Measurements from ENCODE around the gene AIG1. TPM values are rescaled to one million over a fixed set of nuclear protein-coding genes. Genes with fewer than 3 reads are reported as not detected.

Gene AIG1
- total RNA-seq, 1 donor from 2014 or later: 35.2 TPM

DNA sequence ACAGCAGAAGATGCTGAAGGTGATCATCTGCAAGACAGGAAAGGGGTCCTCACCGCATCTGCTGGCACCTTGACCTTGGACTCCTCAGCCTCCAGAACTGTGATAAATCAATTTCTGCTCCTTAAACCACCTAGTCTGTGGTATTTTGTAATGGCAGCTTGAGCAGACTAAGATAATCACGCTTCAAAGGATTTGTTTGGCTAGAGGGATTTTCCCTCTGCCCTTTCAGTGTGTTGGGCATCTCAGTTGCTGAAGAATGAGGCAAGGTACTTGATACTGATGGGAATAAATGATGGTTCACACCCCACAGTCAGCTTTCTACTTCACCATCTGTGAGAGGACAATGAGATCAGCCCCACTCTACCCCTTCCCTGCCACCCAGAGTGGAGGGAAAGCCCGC is 329.6 kb downstream of the AIG1 start:
- Mint-ChIP-seq H3K4me3 (ENCODE audit: unreplicated experiment) (no peak overlapping the region), H3K9me3 (ENCODE audit: unreplicated experiment) (no peaks in the 10 kb centered on the region), H3K27ac (ENCODE audit: unreplicated experiment) (no peak overlapping the region), H3K27me3 (ENCODE audit: low read depth, unreplicated experiment) (no peaks in the 10 kb centered on the region), H3K36me3 (ENCODE audit: low read depth, unreplicated experiment) (peaks cover 2% of the 10 kb centered on the region), H3K4me1 (ENCODE audit: low read depth, unreplicated experiment) (no peaks in the 10 kb centered on the region)
- TF ChIP-seq EZH2 (IDR thresholded peaks at IDR 0.05; ENCODE audit: insufficient read depth, low read length) (no peak), CTCF (IDR thresholded peaks at IDR 0.05; ENCODE audit: insufficient read depth, low read depth, low read length) (no peak)
- Histone ChIP-seq H3K4me3 (ENCODE audit: insufficient read depth, low read depth, low read length) (no peak overlapping the region), H3K27ac (ENCODE audit: low read depth, low read length) (no peak overlapping the region), H3K79me2 (ENCODE audit: insufficient read depth, low read length) (no peaks in the 10 kb centered on the region), H3K9ac (ENCODE audit: low read length) (no peak overlapping the region), H3K27me3 (ENCODE audit: insufficient read depth, low read length) (no peaks in the 10 kb centered on the region), H2AFZ (ENCODE audit: low read depth, low read length) (no peak overlapping the region), H3K36me3 (ENCODE audit: insufficient read depth, low read length) (no peaks in the 10 kb centered on the region), H3K4me1 (ENCODE audit: insufficient read depth, low read length) (no peaks in the 10 kb centered on the region), H4K20me1 (ENCODE audit: insufficient read depth, low read length) (no peaks in the 10 kb centered on the region), H3K4me2 (ENCODE audit: low read length) (no peak overlapping the region), H3K9me3 (ENCODE audit: insufficient read depth, low read depth, low read length) (no peaks in the 10 kb centered on the region)
- DNase-seq (ENCODE audit: low read depth) (no peak), FAIRE-seq (no peak)

Other genes with a start within 250 kb of the AIG1 start
- gene HIVEP2, start 115.7 kb upstream of the AIG1 start, total RNA-seq: 17.0 and 21.2 TPM in 2 replicates